ENCODE data around the gene GAL3ST3. TPM values are rescaled to one million over a fixed set of nuclear protein-coding genes. Genes with fewer than 3 reads are reported as not detected.

GAL3ST3 gene
- total and polyA plus RNA-seq, 2 experiments from 2014 or later: 15.6 to 63.4 TPM

DNA sequence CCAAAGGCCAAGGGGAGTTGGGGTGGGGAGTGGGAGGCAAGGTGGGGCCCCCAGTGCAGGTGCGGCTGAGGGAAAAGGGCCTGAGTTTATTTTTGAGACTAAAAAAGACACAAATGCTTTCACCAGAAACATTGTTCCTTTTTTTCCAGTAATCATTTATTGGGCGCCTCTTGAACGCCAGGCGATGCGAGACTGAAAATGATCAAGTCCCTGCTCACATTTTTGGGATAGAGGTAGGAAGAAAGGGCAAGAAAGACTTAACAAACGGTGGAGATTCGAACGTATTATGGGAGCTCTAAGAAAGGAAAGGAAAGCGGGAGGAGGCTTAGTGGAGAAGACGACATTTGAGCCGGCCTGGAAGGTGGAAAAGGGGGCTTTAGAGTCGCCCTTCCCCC is 2.4 kb upstream of the GAL3ST3 start (continued):
- TF ChIP-seq ETS1 (IDR thresholded peaks at IDR 0.05): no peak
- no peak for TF ChIP-seq ZNF331 (CRISPR knock-in tag; IDR thresholded peaks at IDR 0.05; ENCODE audit: low read depth)
- no peak for TF ChIP-seq NANOG (IDR thresholded peaks at IDR 0.05; ENCODE audit: borderline replicate concordance)
- no peak for TF ChIP-seq EZH2 (IDR thresholded peaks at IDR 0.05; ENCODE audit: low read depth, unreplicated experiment)
- no peak for TF ChIP-seq CREB1 (CRISPR knock-in tag; IDR thresholded peaks at IDR 0.05; ENCODE audit: low read depth)
- TF ChIP-seq POLR2AphosphoS5 (IDR thresholded peaks at IDR 0.05; ENCODE audit: low read depth): no peak
- TF ChIP-seq ZNF462 (CRISPR knock-in tag; IDR thresholded peaks at IDR 0.05): no peak

DNA sequence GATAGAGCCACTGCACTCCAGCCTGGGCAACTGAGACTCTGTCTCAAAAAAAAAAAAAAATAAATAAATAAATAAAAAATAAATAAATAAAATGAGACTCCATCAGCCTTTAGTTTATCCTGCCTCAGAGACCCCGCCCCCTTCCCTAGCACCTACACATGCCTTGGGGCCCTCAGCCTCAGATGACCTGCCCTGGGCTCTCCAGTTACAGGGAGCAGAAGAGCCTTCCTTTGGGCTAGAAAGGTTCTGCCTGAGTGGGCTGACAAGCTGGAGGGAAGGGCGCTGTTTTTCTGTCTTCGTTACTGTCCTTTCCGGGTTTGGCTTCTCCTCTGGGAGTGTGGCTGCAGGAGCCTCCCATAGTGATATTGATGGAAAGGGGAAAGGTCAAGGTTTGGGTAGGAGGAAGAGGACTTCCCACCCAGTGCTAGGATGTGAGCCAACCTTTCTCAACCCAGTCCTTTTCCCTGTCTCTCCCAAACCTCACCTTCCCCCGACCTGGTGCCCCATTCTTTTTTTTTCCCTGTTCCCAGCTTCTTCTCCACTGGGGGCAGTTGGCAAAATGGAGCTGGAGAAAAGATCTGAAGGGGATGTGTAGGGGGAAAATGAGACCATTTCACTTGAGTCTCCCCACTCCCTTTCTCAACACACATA is 1.7 kb upstream of the GAL3ST3 start:
- H4K20me1 ChIP-seq (replicated peaks; ENCODE audit: insufficient read depth): peaks cover 14% of the 10 kb centered on the region
- no peaks in the 10 kb centered on the region for H3K27me3 ChIP-seq (ENCODE audit: insufficient read depth)
- no peak for ATAC-seq
- peaks cover 17% of the 10 kb centered on the region for H3K27me3 Mint-ChIP-seq (ENCODE audit: insufficient read depth, low read depth, poor library complexity)
- H3K27ac Mint-ChIP-seq: peak overlapping the region; percentile 94
- H2AFZ ChIP-seq: peak overlapping the region; percentile 69; the same call in 1 of the 2 replicates
- H3K36me3 Mint-ChIP-seq (ENCODE audit: low read depth): peaks cover 29% of the 10 kb centered on the region
- H3K9me2 ChIP-seq (ENCODE audit: insufficient read depth): no peaks in the 10 kb centered on the region
- peaks cover 15% of the 10 kb centered on the region; the same call in 1 of the 2 replicates for H3F3A ChIP-seq (replicated peaks; ENCODE audit: low read depth)
- peaks cover 39% of the 10 kb centered on the region for H3K4me1 Mint-ChIP-seq
- H3K36me3 ChIP-seq (ENCODE audit: insufficient read depth): peaks cover 10% of the 10 kb centered on the region
- peak overlapping the region; percentile 99 for H3K4me2 ChIP-seq
- H3K79me2 ChIP-seq (replicated peaks; ENCODE audit: insufficient read depth): peaks cover 35% of the 10 kb centered on the region
- peak overlapping the region; percentile 99; the same call in 1 of the 2 replicates for H3K4me3 ChIP-seq
- H3K4me1 ChIP-seq (ENCODE audit: insufficient read depth): peaks cover 24% of the 10 kb centered on the region
- H3K27ac ChIP-seq (ENCODE audit: low read depth): peak overlapping the region; percentile 100
- peak; percentile 47 for DNase-seq (ENCODE audit: low spot score)
- H3K4me3 Mint-ChIP-seq: peak overlapping the region; percentile 98
- H3K9me3 Mint-ChIP-seq: no peaks in the 10 kb centered on the region; the same call in 2 of the 3 replicates
- TF ChIP-seq ZNF331 (CRISPR knock-in tag; IDR thresholded peaks at IDR 0.05; ENCODE audit: low read depth) (no peak), EZH2 (IDR thresholded peaks at IDR 0.05; ENCODE audit: low read depth, unreplicated experiment) (no peak), STAT1 (IDR thresholded peaks at IDR 0.05; ENCODE audit: unreplicated experiment) (no peak), POLR2AphosphoS5 (IDR thresholded peaks at IDR 0.05; ENCODE audit: low read depth) (no peak), NANOG (IDR thresholded peaks at IDR 0.05; ENCODE audit: borderline replicate concordance) (no peak), ETS1 (IDR thresholded peaks at IDR 0.05) (no peak)
- TF ChIP-seq, protein P1, sequence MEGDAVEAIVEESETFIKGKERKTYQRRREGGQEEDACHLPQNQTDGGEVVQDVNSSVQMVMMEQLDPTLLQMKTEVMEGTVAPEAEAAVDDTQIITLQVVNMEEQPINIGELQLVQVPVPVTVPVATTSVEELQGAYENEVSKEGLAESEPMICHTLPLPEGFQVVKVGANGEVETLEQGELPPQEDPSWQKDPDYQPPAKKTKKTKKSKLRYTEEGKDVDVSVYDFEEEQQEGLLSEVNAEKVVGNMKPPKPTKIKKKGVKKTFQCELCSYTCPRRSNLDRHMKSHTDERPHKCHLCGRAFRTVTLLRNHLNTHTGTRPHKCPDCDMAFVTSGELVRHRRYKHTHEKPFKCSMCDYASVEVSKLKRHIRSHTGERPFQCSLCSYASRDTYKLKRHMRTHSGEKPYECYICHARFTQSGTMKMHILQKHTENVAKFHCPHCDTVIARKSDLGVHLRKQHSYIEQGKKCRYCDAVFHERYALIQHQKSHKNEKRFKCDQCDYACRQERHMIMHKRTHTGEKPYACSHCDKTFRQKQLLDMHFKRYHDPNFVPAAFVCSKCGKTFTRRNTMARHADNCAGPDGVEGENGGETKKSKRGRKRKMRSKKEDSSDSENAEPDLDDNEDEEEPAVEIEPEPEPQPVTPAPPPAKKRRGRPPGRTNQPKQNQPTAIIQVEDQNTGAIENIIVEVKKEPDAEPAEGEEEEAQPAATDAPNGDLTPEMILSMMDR (conservative IDR thresholded peaks at IDR 0.05; ENCODE audit: low read depth in 2 of 2): no peak
